Colonic mucosa (tissue), 4 donors: ENCODE results near the gene S100PBP. TPM values are rescaled to one million over a fixed set of nuclear protein-coding genes. Genes with fewer than 3 reads are reported as not detected.
A peak's percentile ranks its signal among the peaks of the same experiment; 100 is the strongest.
"Not testable (repeated sequence)": the region's sequence is repeated elsewhere in the genome, so short reads cannot be mapped to it uniquely, and the experiment has no call there.

ENCODE experiments used
- DNase-seq: peaks from one replicate; pipeline ENCODE4 v3.0.0-alpha.2; 2020
- H3K27ac ChIP-seq: fragments of 200-600 bp; one replicate; pipeline ENCODE4 v1.8.0; 2021
- H3K27me3 ChIP-seq: fragments of 200-600 bp; one replicate; pipeline ENCODE4 v1.8.0; 2021
- H3K36me3 ChIP-seq: fragments of 200-600 bp; one replicate; pipeline ENCODE4 v1.8.0; 2021
- H3K4me1 ChIP-seq: fragments of 200-600 bp; one replicate; pipeline ENCODE4 v1.8.0; 2021; ENCODE audit warnings: mild to moderate bottlenecking
- H3K4me3 ChIP-seq: fragments of 200-600 bp; one replicate; pipeline ENCODE4 v1.8.0; 2021
- H3K9ac ChIP-seq, 2 donors: one replicate each; pipeline ENCODE4 v1.7.0; 2013; ENCODE audit warnings: control low read depth in 2 of 2, low read depth in 2 of 2, low read length in 2 of 2
- H3K9me3 ChIP-seq: fragments of 200-600 bp; one replicate; pipeline ENCODE4 v1.8.0; 2021
- CTCF ChIP-seq: fragments of 200-600 bp; IDR thresholded peaks from one replicate; pipeline ENCODE4 v1.8.0; 2022; ENCODE audit warnings: antibody characterized with exemption, mild to moderate bottlenecking
- intact Hi-C: fragments of 100-400 bp; cut with DNase I; formaldehyde crosslinking; loops from one replicate; pipeline ENCODE4 v1.14.1; 2022
- total RNA-seq, 2 donors: library from RNA; stranded (reverse); fragmentation: NEBNext Ultra II Directional in 1 of 2; extraction: Animal tissue kit (Norgen Biotek cat#: 25700) in 1 of 2; gene quantifications; one replicate each; pipeline ENCODE4 v1.2.1, GENCODE V29; 2021
- donor health status: healthy.
- donor health status: DM: no; HTN: no; CAD: no.
- donor health status: DM: no; HTN: no; CAD: no.

The S100PBP gene
- total RNA-seq, 2 donors from 2014 or later, result 19.0 to 24.9 TPM

GRCh38 chr1:32782086-32782485 lies 35.4 kb upstream of the S100PBP start:
- intact Hi-C loops, result no loop called here
- Histone ChIP-seq H3K27me3 (no peaks in the 10 kb centered on the region), H3K36me3 (peaks cover 20% of the 10 kb centered on the region), H3K27ac (no peak overlapping the region), H3K9me3 (no peaks in the 10 kb centered on the region), H3K4me1 (no peaks in the 10 kb centered on the region), H3K4me3 (no peak overlapping the region), H3K9ac (no peak overlapping the region)
- no peak for DNase-seq
- TF ChIP-seq CTCF, result no peak

GRCh38 chr1:32783851-32784250 lies 33.6 kb upstream of the S100PBP start:
- no peaks in the 10 kb centered on the region for H3K9me3 ChIP-seq
- H3K36me3 ChIP-seq, result peaks cover 18% of the 10 kb centered on the region
- intact Hi-C loops, result no loop called here
- no peaks in the 10 kb centered on the region for H3K27me3 ChIP-seq
- TF ChIP-seq CTCF, result no peak
- no peak for DNase-seq
- H3K9ac ChIP-seq, result no peak overlapping the region
- no peaks in the 10 kb centered on the region for H3K4me1 ChIP-seq
- H3K4me3 ChIP-seq, result no peak overlapping the region
- H3K27ac ChIP-seq, result no peak overlapping the region

GRCh38 chr1:32784817-32785216 lies 32.6 kb upstream of the S100PBP start:
- intact Hi-C loops, result loop anchor here (5.0 kb wide), 1 partner anchor 78 kb away; no protein-coding TSS in a partner anchor
- no peak for DNase-seq
- no peak overlapping the region for H3K27ac ChIP-seq
- H3K9ac ChIP-seq, result no peak overlapping the region
- no peak overlapping the region for H3K4me3 ChIP-seq
- H3K4me1 ChIP-seq, result no peaks in the 10 kb centered on the region
- no peaks in the 10 kb centered on the region for H3K27me3 ChIP-seq
- no peaks in the 10 kb centered on the region for H3K9me3 ChIP-seq
- no peak for TF ChIP-seq CTCF
- H3K36me3 ChIP-seq, result peaks cover 11% of the 10 kb centered on the region

GRCh38 chr1:32786856-32787255 lies 30.6 kb upstream of the S100PBP start:
- Histone ChIP-seq H3K9me3 (no peaks in the 10 kb centered on the region), H3K4me3 (no peak overlapping the region), H3K27me3 (no peaks in the 10 kb centered on the region), H3K4me1 (no peaks in the 10 kb centered on the region), H3K9ac (no peak overlapping the region), H3K36me3 (peaks cover 3% of the 10 kb centered on the region), H3K27ac (no peak overlapping the region)
- intact Hi-C loops, result loop anchor here (5.0 kb wide), 1 partner anchor 80 kb away; no protein-coding TSS in a partner anchor
- no peak for DNase-seq
- TF ChIP-seq CTCF, result peak; percentile 14

- H3K4me1 ChIP-seq, H3K4me3 ChIP-seq, H3K27ac ChIP-seq, H3K9me3 ChIP-seq, DNase-seq, H3K9ac ChIP-seq, H3K36me3 ChIP-seq, H3K27me3 ChIP-seq: not testable (repeated sequence)
- intact Hi-C loops, result loop anchor here (5.0 kb wide), 1 partner anchor 82 kb away; no protein-coding TSS in a partner anchor
Observed at GRCh38 chr1:32789356-32789755, 28.1 kb upstream of the S100PBP start.

GRCh38 chr1:32791881-32792280 lies 25.6 kb upstream of the S100PBP start:
- no peak for DNase-seq
- Histone ChIP-seq H3K4me1 (no peaks in the 10 kb centered on the region), H3K4me3 (no peak overlapping the region), H3K36me3 (no peaks in the 10 kb centered on the region), H3K27me3 (no peaks in the 10 kb centered on the region), H3K27ac (no peak overlapping the region), H3K9me3 (no peaks in the 10 kb centered on the region), H3K9ac (no peak overlapping the region)
- TF ChIP-seq CTCF, result no peak
- intact Hi-C loops, result no loop called here

GRCh38 chr1:32795763-32796162 lies 21.7 kb upstream of the S100PBP start:
- H3K4me1 ChIP-seq, H3K27me3 ChIP-seq, DNase-seq, H3K27ac ChIP-seq, H3K4me3 ChIP-seq, H3K36me3 ChIP-seq, intact Hi-C loops, H3K9ac ChIP-seq, H3K9me3 ChIP-seq: not testable (repeated sequence)
